ENCODE measurements around the gene AGAP9. TPM values are rescaled to one million over a fixed set of nuclear protein-coding genes. Genes with fewer than 3 reads are reported as not detected.

AGAP9 gene
- total and polyA plus RNA-seq, 2 of the 8 experiments (the other 6 are each of a cell fraction or from before 2014, with no cell fraction given): 7.2 to 9.3 TPM

DNA sequence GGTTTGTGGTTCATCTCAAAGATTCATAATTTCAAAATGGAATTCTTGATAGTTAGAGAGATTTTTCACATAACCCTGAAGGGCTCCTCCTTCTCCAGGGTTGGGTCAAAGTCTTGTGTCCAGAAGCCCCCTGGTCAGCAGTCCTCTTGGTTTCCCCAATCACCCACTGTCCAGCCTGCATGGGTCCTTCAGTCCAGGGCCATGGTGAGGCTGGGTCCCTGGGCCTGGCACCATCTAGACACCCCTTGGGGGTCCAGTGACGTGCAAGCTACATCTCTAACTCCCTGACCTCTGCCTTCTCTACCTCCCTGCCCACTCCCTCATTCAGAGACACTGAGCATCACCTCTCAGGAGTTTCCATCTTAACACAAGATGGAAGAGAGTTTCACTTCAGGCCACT, 65.6 kb downstream of the AGAP9 start (continued):
- TF ChIP-seq GTF2F1 (IDR thresholded peaks at IDR 0.05; ENCODE audit: borderline replicate concordance, low read depth, low read length) (no peak), CHD1 (IDR thresholded peaks at IDR 0.05; ENCODE audit: low read depth, low read length) (no peak), TAF1 (IDR thresholded peaks at IDR 0.05; ENCODE audit: low read depth, low read length) (no peak), SRF (IDR thresholded peaks at IDR 0.05; ENCODE audit: low read depth, low read length) (no peak), KDM4A (IDR thresholded peaks at IDR 0.05; ENCODE audit: low read depth, low read length, severe bottlenecking) (no peak)
